Nephron progenitor cell (in vitro differentiated cells): Measurements from ENCODE around the gene RSPRY1.

ENCODE experiments used
- DNase-seq: peaks from one replicate; pipeline ENCODE4 v3.0.0; 2021
- H3K27ac Mint-ChIP-seq: 2 replicates; pipeline ENCODE4 v1.8.0; 2021; ENCODE audit warnings: mild to moderate bottlenecking, moderate library complexity, mixed read lengths
- H3K27me3 Mint-ChIP-seq: 2 replicates; pipeline ENCODE4 v1.8.0; 2021; ENCODE audit warnings: mild to moderate bottlenecking, low read depth, mixed read lengths; ENCODE audit not compliant: poor library complexity
- H3K36me3 Mint-ChIP-seq: 2 replicates; pipeline ENCODE4 v1.8.0; 2021; ENCODE audit warnings: low read depth, mixed read lengths
- H3K4me1 Mint-ChIP-seq: 2 replicates; pipeline ENCODE4 v1.8.0; 2021; ENCODE audit warnings: mixed read lengths
- H3K4me3 Mint-ChIP-seq: 2 replicates; pipeline ENCODE4 v1.8.0; 2021; ENCODE audit warnings: mild to moderate bottlenecking, moderate library complexity, mixed read lengths
- H3K9me3 Mint-ChIP-seq: 2 replicates; pipeline ENCODE4 v1.8.0; 2021; ENCODE audit warnings: mild to moderate bottlenecking, moderate library complexity, mixed read lengths
- TF ChIP-seq, protein P1 (sequence below): fragments of 200-600 bp; sonication (generic); IDR thresholded peaks from 2 replicates; pipeline ENCODE4 v1.5.0; 2021; ENCODE audit warnings: antibody characterized with exemption

RSPRY1 gene

DNA sequence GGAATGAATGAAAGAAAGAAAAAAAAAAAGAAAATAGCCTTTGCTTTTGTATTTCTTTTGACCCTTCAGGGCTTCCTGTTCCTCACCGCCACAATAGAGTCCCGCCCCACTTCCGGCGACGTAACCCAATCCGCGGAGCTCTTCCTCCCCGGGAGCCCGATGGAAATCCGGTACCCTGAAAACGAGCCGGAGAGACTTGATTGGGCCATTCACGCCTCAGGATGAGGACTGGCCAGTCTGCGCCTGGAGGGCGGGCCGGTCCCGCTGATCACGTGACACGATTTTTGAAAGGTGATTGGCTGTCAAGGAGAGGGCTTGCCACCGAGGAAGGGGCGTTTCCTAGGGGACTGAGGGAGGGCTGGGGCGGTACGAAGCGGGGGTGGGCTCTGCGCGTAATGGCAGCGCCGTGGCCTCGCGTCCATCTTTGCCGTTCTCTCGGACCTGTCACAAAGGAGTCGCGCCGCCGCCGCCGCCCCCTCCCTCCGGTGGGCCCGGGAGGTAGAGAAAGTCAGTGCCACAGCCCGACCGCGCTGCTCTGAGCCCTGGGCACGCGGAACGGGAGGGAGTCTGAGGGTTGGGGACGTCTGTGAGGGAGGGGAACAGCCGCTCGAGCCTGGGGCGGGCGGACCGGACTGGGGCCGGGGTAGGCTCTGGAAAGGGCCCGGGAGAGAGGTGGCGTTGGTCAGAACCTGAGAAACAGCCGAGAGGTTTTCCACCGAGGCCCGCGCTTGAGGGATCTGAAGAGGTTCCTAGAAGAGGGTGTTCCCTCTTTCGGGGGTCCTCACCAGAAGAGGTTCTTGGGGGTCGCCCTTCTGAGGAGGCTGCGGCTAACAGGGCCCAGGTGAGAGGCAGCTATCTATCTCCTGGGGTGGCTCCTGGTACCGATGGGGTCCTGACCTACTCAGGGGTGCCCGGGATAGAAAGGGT, at the start of gene RSPRY1, which contains the start of gene PSME3IP1:
RSPRY1 (plus strand) TSS at position 385 of the 927 bp plus-strand sequence. CDS start 18,330 bp downstream, outside the sequence.
PSME3IP1 (minus strand) TSS at position 95 of the 927 bp plus-strand sequence. CDS start 12,185 bp downstream, outside the sequence.
- peaks cover 54% of the 10 kb centered on the region for H3K4me1 Mint-ChIP-seq
- peak within 1 kb of the TSS; percentile 99 for H3K4me3 Mint-ChIP-seq
- DNase-seq: peak; percentile 97
- H3K9me3 Mint-ChIP-seq: peaks cover 6% of the 10 kb centered on the region
- peaks cover 6% of the 10 kb centered on the region for H3K36me3 Mint-ChIP-seq
- H3K27ac Mint-ChIP-seq: peak within 1 kb of the TSS; percentile 95
- TF ChIP-seq, protein P1, sequence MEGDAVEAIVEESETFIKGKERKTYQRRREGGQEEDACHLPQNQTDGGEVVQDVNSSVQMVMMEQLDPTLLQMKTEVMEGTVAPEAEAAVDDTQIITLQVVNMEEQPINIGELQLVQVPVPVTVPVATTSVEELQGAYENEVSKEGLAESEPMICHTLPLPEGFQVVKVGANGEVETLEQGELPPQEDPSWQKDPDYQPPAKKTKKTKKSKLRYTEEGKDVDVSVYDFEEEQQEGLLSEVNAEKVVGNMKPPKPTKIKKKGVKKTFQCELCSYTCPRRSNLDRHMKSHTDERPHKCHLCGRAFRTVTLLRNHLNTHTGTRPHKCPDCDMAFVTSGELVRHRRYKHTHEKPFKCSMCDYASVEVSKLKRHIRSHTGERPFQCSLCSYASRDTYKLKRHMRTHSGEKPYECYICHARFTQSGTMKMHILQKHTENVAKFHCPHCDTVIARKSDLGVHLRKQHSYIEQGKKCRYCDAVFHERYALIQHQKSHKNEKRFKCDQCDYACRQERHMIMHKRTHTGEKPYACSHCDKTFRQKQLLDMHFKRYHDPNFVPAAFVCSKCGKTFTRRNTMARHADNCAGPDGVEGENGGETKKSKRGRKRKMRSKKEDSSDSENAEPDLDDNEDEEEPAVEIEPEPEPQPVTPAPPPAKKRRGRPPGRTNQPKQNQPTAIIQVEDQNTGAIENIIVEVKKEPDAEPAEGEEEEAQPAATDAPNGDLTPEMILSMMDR: no peak
- peaks cover 2% of the 10 kb centered on the region for H3K27me3 Mint-ChIP-seq

DNA sequence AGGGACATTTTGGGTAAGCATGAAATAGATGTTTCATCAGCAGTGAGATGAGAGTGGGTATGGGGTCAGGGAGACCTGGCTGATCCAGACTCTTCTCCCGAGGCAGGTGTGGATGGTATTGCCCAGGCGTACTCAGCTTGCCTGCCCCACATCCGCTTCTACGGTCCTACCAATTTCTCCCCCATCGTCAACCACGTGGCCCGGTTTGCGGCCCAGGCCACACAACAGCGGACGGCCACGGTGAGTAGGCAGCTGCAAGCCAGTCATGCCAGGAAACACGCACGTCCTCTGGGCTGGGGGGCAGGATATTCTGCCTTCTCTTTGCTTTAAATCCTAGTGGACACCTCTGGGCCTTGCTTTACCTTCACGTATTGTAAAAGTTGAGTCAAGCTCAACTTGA, 49.1 kb upstream of the RSPRY1 start:
- Mint-ChIP-seq H3K36me3 (no peaks in the 10 kb centered on the region), H3K4me3 (no peak overlapping the region), H3K27me3 (peaks cover 3% of the 10 kb centered on the region), H3K27ac (no peak overlapping the region), H3K9me3 (no peaks in the 10 kb centered on the region), H3K4me1 (peaks cover 37% of the 10 kb centered on the region)
- TF ChIP-seq, protein P1: no peak
- DNase-seq: no peak

DNA sequence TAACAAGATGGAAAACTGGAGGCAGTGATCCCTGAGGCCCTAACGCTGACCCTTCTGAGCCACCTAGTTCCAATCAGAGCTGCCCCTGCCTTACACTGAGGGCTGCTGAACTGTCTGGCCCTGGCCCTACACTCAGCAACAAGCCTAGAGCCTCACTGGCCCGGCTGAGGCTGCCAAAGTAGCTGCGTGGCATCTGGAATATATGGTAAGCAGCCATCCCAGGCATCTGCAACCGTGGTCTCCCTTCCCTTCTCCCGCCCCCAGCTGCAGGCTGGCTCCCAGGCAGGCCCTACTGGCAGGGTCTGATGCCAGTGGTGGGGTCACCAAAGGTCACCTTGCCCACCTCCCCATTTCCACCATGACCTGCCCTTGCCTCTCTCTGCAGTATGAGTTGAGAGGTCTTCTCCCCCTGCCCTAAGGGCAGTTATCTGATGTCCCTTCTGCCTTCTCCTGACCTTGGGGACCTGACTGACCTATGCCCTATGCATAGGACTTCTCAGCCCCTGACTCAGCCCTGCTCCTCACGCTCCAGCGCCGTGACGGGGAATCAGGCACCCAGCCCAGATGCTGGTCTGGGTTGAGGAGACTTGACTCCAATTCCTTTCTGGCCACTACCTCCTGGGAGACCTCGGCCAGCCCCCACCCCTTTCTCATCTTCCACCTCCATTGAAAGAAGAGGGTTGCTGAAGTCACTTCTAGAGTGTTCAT, 48.4 kb upstream of the RSPRY1 start:
- DNase-seq: no peak
- Mint-ChIP-seq H3K4me3 (no peak overlapping the region), H3K36me3 (no peaks in the 10 kb centered on the region), H3K27ac (peak overlapping the region; percentile 13), H3K4me1 (peaks cover 38% of the 10 kb centered on the region), H3K27me3 (peaks cover 3% of the 10 kb centered on the region), H3K9me3 (no peaks in the 10 kb centered on the region)
- TF ChIP-seq, protein P1: no peak

DNA sequence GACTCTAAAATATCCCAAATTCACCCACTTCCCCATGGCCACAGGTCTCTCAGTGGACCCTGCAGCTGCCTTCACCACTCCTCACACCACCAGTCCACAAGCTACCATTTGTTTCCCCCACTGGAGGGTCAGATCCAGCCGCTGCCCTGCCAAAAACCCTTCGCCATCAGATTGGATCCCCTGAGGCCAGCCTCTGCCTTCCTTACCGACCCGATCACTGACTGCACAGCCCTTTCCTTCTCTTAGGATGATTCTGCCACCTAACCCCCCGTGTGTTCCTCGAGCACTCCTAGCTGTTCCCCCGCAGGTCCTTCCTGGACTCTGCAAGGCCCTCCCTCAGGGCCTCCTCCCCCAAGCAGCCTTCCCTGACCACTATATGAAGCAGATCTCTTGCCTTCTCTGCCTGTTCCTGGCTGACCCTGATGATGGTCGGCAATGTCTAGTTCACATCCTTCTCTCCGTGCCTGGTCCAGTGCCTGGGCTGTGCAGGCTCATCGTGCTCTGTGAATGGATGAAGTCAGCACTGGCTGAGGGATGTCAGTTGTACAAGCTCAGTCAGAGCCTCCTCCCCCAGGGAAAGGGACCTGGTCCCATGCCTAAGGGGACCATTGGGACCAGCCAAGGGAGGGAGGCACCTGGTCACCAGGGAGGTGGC, 47.7 kb upstream of the RSPRY1 start:
- Mint-ChIP-seq H3K36me3 (no peaks in the 10 kb centered on the region), H3K9me3 (no peaks in the 10 kb centered on the region), H3K27ac (peak overlapping the region; percentile 13), H3K27me3 (peaks cover 3% of the 10 kb centered on the region), H3K4me1 (peaks cover 40% of the 10 kb centered on the region), H3K4me3 (no peak overlapping the region)
- TF ChIP-seq, protein P1: no peak
- DNase-seq: no peak

DNA sequence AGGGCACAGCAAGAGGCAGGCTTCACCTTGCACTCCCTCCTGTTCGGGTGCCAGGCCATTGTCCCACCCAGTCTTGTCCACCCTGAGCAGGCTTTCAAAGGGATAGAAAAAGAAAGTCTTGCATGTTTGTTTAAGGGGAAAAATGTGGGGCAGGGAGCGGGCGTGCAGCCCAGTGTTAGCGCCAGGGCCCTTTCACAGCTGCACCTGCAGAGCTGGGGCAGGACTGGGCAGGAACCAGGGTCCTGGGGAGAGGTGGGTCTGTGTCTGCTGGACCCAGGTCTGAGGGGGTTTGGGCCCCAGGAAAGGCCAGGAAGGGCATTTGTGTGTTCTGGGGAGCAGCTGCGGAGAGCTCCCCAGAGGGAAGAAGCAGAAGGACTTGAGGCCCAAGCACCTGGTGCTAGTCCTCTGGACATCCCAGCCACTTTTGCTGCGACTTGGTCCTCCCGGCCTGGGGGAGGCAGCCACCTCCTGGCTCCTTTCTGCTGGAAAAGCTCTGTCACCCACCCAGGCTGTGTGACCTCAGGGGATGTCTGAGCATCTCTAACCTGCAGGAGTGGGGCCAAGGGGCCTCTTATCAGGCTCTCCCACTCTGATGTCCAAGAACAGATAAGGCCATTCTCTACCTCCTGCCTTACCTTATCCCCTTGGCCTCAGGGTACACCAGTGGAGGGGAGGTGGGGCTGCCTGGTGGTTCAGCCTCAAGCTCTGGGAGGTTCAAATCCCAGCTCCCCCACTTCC, 45.0 kb upstream of the RSPRY1 start:
- H3K27ac Mint-ChIP-seq: no peak overlapping the region
- TF ChIP-seq, protein P1: no peak
- H3K27me3 Mint-ChIP-seq: peaks cover 3% of the 10 kb centered on the region
- H3K4me3 Mint-ChIP-seq: no peak overlapping the region
- DNase-seq: no peak
- no peaks in the 10 kb centered on the region for H3K36me3 Mint-ChIP-seq
- no peaks in the 10 kb centered on the region for H3K9me3 Mint-ChIP-seq
- peaks cover 51% of the 10 kb centered on the region for H3K4me1 Mint-ChIP-seq
